ENCODE results near the gene PSIP1.
A peak's percentile ranks its signal among the peaks of the same experiment; 100 is the strongest.
"Not testable (repeated sequence)": the region's sequence is repeated elsewhere in the genome, so short reads cannot be mapped to it uniquely, and the experiment has no call there.

PSIP1 gene

DNA sequence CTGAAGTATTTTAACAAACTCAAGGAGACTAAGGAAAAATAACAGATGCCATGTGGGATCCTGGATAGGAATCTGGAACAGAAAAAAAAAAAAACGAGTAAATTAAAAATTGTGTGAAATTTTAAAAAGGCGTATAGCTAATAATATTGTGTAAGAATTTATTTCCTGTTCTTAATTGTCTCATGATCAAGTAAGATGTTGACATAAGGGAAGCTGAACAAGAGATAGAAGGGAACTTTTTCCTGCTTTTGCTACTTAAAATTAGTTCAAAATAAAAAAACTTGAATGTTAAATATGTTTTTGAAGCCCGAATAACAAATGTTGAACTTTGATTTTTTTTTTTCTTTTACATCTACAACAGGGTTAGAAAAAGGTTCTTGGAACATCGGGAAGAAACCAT lies 77.6 kb downstream of the PSIP1 start:
- no peak for DNase-seq (ENCODE audit: low read depth in 2 of 2)

DNA sequence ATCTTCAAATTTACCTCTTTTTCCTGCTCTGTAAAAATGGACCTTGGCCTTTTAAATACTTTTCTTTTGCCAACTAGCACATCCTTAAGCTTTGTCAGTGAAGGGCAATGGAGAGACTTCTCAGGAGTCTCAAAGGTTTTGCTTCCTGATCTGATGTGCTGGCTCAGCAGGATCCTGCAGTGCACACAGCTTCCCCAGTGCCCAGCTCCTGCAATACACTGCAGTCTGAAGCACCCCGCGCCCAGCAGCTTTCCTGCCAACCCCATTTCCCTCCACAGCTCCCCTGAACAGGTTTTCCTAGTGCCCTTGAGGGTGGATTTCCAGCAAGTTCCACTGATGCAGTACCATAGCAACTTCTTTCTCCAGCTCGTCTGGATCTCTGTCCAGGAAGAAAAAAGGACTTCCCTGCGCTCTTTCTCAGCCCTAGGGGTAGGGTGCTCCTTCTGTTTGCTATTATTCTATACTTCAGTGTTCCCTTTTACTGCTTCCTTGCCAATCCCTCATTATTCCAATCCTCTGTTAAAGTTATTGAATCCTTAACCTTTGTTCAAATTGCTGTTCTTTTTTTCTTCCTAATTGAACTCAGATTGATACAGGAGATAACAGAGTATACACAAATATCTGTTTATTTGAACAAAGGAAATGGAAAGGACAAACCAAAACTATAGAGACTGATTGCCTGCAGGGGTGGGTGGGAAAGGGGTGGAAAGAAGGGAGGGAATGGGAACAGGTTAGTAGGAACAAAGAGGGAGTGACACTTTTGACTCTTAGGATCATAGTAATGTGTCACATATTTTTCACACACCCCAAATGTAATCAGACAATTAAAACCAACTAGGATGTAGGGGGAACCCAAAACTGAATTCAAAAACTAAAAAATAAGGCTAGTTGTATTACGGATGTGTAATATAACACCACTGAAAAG lies 79.6 kb downstream of the PSIP1 start:
- no peak for DNase-seq (ENCODE audit: low read depth in 2 of 2)

DNA sequence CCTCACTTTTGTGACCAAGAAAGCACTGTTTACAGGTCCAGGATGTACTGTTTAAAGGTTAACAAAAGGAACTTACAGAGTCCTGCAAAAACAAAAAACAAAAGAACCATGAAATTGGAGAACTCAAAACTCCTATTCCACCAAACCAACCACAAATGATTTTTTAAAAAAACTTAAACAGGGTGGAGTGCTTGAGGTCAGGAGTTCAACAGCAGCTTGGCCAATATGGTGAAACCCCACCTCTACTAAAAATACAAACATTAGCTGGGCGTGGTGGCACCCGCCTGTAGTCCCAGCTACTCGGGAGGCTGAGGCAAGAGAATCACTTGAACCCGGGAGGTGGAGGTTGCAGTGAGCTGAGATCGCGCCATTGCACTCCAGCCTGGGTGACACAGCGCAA lies 83.1 kb downstream of the PSIP1 start:
- DNase-seq (ENCODE audit: low read depth in 2 of 2): not testable (repeated sequence)

DNA sequence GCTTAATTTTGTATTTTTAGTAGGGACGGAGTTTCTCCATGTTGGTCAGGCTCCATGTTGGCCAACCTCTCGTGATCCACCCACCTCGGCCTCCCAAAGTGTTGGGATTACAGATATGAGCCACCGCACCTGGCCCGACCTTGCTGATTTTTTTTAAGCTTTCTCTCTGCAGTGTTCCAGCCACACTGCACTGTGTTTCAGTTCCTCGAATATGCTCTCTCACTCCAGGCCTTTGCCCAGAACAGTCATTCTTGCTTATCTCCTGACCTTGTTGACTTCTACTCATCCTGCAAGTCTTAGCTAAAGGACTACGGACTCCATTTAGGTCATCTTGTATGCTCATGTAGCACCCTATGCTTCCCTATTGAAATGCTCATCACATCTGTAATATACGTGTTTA lies 84.8 kb downstream of the PSIP1 start:
- no peak for DNase-seq (ENCODE audit: low read depth in 2 of 2)

DNA sequence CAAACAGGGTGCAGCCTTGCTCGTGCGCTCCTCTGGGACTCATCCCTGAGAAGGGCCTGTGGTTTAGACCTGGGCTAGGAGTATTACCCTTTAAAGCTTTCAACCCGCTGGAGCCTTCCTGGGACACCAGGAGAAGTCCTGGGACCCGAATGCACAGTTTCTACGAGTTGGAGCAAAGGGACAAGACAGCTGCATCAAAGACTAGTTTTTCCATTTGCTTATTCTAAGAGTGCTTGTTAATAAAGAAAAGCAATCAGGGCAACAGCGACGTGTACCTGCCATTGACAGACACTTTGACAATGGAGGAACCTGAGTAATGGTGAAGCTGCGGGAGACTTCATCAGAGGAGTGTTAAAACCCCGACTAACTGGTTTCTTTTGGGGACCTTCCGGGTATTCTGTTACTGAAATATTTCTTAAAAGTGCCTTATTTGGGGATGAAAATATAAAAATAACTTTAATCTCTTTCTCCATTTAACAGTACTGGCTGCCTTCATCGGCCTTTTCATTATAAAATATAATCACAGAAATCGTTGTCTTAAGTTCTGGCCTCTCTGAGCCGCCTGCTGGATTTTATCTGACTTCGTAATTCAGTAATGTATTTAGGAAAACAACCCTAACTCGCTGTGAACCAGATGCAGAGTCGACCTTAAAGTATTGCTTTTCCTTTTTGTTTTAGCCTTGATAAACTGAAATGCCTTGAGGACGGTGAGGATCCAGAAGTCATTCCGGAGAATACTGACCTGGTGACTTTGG lies 87.4 kb downstream of the PSIP1 start:
- DNase-seq (ENCODE audit: low read depth in 2 of 2): no peak

DNA sequence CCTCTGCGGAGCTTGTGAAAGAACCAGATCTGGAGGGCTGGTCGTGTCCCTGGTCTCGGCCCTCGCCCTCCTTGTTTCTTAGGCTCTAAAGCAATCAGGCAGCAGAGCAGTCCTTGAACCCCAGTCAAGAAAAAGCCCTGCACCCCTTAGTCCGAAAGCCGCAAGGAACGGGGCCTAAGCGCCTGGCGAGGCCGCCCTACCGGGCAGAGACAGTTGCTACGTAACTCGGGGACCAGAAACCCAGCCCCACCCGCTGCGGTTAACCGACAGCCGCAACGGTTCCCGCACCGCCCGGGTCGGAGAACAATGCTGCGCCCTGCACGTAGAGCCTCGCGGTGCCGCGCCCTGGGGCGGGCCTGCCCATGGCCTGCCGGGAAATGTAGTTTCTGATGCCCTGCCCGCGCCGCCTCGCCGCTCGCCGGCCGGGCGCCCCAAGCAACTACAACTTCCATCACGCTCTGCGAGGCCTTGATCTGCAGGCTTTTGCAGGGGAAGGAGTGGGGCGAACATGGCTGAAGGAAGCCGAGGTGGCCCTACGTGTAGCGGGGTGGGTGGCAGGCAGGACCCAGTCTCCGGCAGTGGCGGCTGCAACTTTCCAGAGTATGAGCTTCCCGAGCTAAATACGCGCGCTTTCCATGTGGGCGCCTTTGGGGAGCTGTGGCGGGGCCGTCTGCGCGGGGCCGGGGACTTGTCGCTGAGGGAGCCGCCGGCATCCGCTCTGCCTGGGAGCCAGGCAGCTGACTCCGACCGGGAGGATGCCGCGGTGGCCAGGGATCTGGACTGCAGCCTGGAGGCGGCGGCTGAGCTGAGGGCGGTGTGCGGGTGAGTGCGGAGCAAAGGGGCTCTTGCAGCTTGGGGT lies 88.2 kb downstream of the PSIP1 start, which contains the start of gene SNAPC3:
Gene SNAPC3, plus strand, starts transcription at position 505 of the 859 bp plus-strand sequence. Its CDS starts 4 bp downstream, at position 509.
- peak; percentile 78 to 85 for DNase-seq (ENCODE audit: low read depth in 2 of 2)

DNA sequence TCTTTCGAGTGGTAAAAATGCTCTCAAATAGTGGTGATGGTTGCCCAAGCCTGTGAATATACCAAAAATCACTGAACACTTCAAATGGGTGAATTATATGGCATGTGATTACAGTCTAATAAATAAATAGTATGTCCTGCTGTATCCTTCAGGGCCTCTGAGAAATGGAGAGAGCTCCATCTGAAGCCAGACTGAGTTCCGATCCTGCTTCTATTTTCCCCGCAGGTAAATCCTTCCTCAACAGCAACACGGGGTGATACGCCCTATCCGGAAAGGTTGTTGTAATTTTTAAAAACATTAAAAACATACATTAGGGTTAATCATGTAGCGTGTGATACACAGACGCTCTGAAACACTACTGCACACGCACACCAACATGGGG lies 88.8 kb downstream of the PSIP1 start:
- no peak for DNase-seq (ENCODE audit: low read depth in 2 of 2)

DNA sequence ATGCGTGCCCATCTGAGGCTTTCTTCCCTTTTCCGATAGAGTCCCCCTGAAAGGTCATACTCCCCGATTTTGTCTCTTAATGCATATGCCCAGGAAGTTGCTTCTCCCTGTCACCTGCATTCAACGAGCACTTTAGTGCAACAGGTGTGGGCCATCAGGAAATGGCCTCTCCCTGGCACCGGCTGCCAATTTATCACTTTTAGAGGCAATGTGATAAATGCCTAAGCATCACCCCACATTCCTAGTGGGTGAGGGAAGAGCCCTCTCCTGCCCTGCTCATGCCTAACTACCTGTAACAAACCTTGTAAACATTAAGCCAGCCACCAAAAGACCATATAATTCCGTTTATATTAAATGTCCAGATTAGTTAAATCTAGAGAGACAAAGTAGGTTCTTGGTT lies 89.2 kb downstream of the PSIP1 start:
- no peak for DNase-seq (ENCODE audit: low read depth in 2 of 2)

DNA sequence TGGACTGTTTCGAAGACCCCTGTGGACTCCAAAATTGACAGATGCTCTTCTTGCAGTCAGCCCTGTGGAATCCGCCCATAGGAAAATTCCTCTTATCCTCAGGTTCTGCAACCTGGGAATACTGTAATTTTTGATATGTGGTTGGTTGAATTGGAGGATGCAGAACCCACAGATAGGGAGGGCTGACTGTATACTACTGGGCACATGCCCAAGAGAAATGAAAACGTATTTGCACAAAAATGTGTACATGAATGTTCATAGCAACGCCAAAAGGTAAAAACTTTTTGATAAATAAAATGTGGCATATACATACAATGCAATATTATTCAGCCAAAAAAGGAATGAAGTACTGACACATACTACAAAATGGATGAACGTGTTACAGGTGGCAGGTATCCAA lies 90.0 kb downstream of the PSIP1 start:
- DNase-seq (ENCODE audit: low read depth in 2 of 2): no peak

DNA sequence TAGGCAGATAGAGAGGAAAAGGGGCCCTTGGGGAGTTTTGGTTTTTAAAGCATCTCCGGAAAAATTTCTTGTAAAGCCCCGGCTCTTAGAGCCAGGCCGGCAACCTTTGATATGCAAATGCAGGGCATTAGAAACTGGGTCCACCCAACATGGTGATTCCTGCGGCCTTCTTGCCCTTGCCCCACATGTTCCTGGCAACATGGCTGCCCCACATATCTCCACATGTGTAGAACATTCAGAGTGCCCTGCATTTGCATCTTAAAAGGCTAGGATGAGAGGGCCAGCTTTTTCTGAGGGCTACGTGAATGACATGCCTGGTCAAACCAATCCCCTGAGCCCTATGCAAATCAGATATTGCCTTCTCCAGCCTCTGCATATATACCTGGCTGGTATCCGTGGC lies 93.1 kb downstream of the PSIP1 start:
- no peak for DNase-seq (ENCODE audit: low read depth in 2 of 2)

DNA sequence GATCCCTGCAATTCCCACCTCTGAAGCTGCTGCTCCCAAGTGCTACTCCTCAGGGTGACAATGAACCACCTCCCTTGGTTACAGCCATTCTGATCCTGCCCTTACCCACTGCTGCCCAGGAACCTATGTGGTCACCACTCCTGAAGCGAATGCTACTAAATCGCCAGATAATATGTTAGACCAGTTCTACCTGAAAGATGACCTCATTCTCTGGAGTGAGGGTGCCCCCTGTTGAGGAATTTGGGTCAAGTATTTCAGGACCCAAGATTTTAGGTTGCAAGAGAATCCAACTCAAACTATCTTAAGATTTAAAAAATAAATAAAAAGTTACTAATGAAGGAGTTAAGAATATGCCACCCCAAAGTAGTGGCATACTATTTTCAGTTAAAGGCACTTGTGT lies 93.9 kb downstream of the PSIP1 start:
- no peak for DNase-seq (ENCODE audit: low read depth in 2 of 2)
